Endodermal cell (in vitro differentiated cells): ENCODE measurements around the gene TIMM44. TPM values are rescaled to one million over a fixed set of nuclear protein-coding genes. Genes with fewer than 3 reads are reported as not detected.

Experiments used
- DNase-seq: peaks from one replicate; pipeline ENCODE4 v3.0.0-alpha.2; 2017
- H3K27ac ChIP-seq: 2 replicates; pipeline ENCODE4 v1.5.1; 2013; ENCODE audit warnings: mild to moderate bottlenecking, low read depth, low read length, moderate library complexity
- H3K27me3 ChIP-seq: 2 replicates; pipeline ENCODE4 v1.6.1; 2013; ENCODE audit warnings: mild to moderate bottlenecking, low read length, moderate library complexity; ENCODE audit not compliant: insufficient read depth, control insufficient read depth, poor library complexity, severe bottlenecking
- H3K36me3 ChIP-seq: 2 replicates; pipeline ENCODE4 v1.7.0; 2013; ENCODE audit warnings: mild to moderate bottlenecking, low read length, moderate library complexity; ENCODE audit not compliant: control insufficient read depth, insufficient read depth
- H3K4me1 ChIP-seq: one replicate; pipeline ENCODE4 v1.7.0; 2013; ENCODE audit warnings: low read length; ENCODE audit not compliant: control insufficient read depth, insufficient read depth
- H3K4me3 ChIP-seq: 2 replicates; pipeline ENCODE4 v1.5.1; 2013; ENCODE audit warnings: mild to moderate bottlenecking, low read length, moderate library complexity
- H3K9ac ChIP-seq: 2 replicates; pipeline ENCODE4 v1.6.1; 2013; ENCODE audit warnings: mild to moderate bottlenecking, low read length, moderate library complexity; ENCODE audit not compliant: poor library complexity, severe bottlenecking; ENCODE audit errors: extremely low read depth
- H3K9me3 ChIP-seq: 2 replicates; pipeline ENCODE4 v1.6.1; 2013; ENCODE audit warnings: mild to moderate bottlenecking, low read length, moderate library complexity; ENCODE audit not compliant: control insufficient read depth
- H3K27ac Mint-ChIP-seq: 2 replicates; pipeline ENCODE4 v1.8.0; 2020; ENCODE audit warnings: mixed read lengths
- H3K27me3 Mint-ChIP-seq: 2 replicates; pipeline ENCODE4 v1.8.0; 2021; ENCODE audit warnings: mild to moderate bottlenecking, mixed read lengths; ENCODE audit not compliant: insufficient read depth
- H3K36me3 Mint-ChIP-seq: 2 replicates; pipeline ENCODE4 v1.8.0; 2020; ENCODE audit warnings: low read depth, mixed read lengths
- H3K4me1 Mint-ChIP-seq: 2 replicates; pipeline ENCODE4 v1.8.0; 2020; ENCODE audit warnings: mixed read lengths
- H3K4me3 Mint-ChIP-seq: 2 replicates; pipeline ENCODE4 v1.8.0; 2020; ENCODE audit warnings: mild to moderate bottlenecking, moderate library complexity, mixed read lengths
- H3K9me3 Mint-ChIP-seq: 2 replicates; pipeline ENCODE4 v1.8.0; 2020; ENCODE audit warnings: mild to moderate bottlenecking, mixed read lengths
- CTCF ChIP-seq: fragments of 200-600 bp; sonication (generic); conservative IDR thresholded peaks from 2 replicates; pipeline ENCODE4 v1.5.0; 2021; ENCODE audit warnings: antibody characterized with exemption, mild to moderate bottlenecking
- whole genome bisulfite sequencing, 2 experiments: methylation state at CpG; one replicate each; pipeline versions ENCODE4 v1.1.5 to v1.1.7; 2013; ENCODE audit warnings: missing lambda C conversion rate in 2 of 2, mixed read lengths in 1 of 2; ENCODE audit not compliant: insufficient coverage in 1 of 2, insufficient read length in 1 of 2; 5-methylcytosine and 5-hydroxymethylcytosine counted together
- total RNA-seq, 2 donors: library from RNA; stranded (reverse); fragmentation: NEBNext Ultra II Directional in 1 of 2; extraction: Animal tissue kit (Norgen Biotek cat#: 25700) in 1 of 2; gene quantifications; 2 replicates in 1 of 2; 3 replicates in 1 of 2; pipeline ENCODE4 v1.2.1, GENCODE V29; 2021

Gene TIMM44
- total RNA-seq, 2 donors from 2014 or later = 78.1 to 80.0 TPM

- DNase-seq = no peak
- Histone ChIP-seq H3K36me3 (peaks cover 96% of the 10 kb centered on the region), H3K4me1 (no peaks in the 10 kb centered on the region), H3K9ac (no peak overlapping the region), H3K9me3 (no peaks in the 10 kb centered on the region), H3K4me3 (no peak overlapping the region), H3K27me3 (no peaks in the 10 kb centered on the region), H3K27ac (no peak overlapping the region)
- WGBS, 2 experiments = 96 to 100% methylated on average over 7 of the region's 7 CpGs
- Mint-ChIP-seq H3K36me3 (peaks cover 77% of the 10 kb centered on the region), H3K27me3 (no peaks in the 10 kb centered on the region), H3K9me3 (no peaks in the 10 kb centered on the region), H3K4me3 (no peak overlapping the region), H3K27ac (peak overlapping the region; percentile 64), H3K4me1 (no peaks in the 10 kb centered on the region)
- no peak for TF ChIP-seq CTCF
These were observed 38.2 kb upstream of the TIMM44 start for GRCh38 chr19:7981661-7982060.

GRCh38 chr19:7981199-7981598, 37.7 kb upstream of the TIMM44 start:
- no peak overlapping the region for H3K27ac ChIP-seq
- Mint-ChIP-seq H3K27me3 (no peaks in the 10 kb centered on the region), H3K4me3 (no peak overlapping the region), H3K4me1 (no peaks in the 10 kb centered on the region), H3K36me3 (peaks cover 75% of the 10 kb centered on the region), H3K27ac (no peak overlapping the region), H3K9me3 (no peaks in the 10 kb centered on the region)
- no peak overlapping the region for H3K9ac ChIP-seq
- no peaks in the 10 kb centered on the region for H3K9me3 ChIP-seq
- peaks cover 96% of the 10 kb centered on the region for H3K36me3 ChIP-seq
- 94 to 97% methylated on average over 4 to 7 of the region's 7 CpGs for WGBS, 2 experiments
- H3K27me3 ChIP-seq = no peaks in the 10 kb centered on the region
- no peak overlapping the region for H3K4me3 ChIP-seq
- DNase-seq = no peak
- no peaks in the 10 kb centered on the region for H3K4me1 ChIP-seq
- no peak for TF ChIP-seq CTCF

GRCh38 chr19:7980635-7981121, 37.2 kb upstream of the TIMM44 start:
- no peaks in the 10 kb centered on the region for H3K4me1 ChIP-seq
- H3K9me3 ChIP-seq = no peaks in the 10 kb centered on the region
- Mint-ChIP-seq H3K4me1 (no peaks in the 10 kb centered on the region), H3K27me3 (no peaks in the 10 kb centered on the region), H3K4me3 (no peak overlapping the region), H3K36me3 (peaks cover 70% of the 10 kb centered on the region), H3K9me3 (no peaks in the 10 kb centered on the region), H3K27ac (peak overlapping the region; percentile 52)
- no peak overlapping the region for H3K4me3 ChIP-seq
- H3K9ac ChIP-seq = no peak overlapping the region
- no peak for DNase-seq
- peaks cover 92% of the 10 kb centered on the region for H3K36me3 ChIP-seq
- TF ChIP-seq CTCF = no peak
- no peak overlapping the region for H3K27ac ChIP-seq
- WGBS, 2 experiments = 92 to 94% methylated on average over 9 to 12 of the region's 12 CpGs
- H3K27me3 ChIP-seq = no peaks in the 10 kb centered on the region
